Neural progenitor cell (in vitro differentiated cells): Measurements from ENCODE around the gene PCARE. TPM values are rescaled to one million over a fixed set of nuclear protein-coding genes. Genes with fewer than 3 reads are reported as not detected.

ENCODE experiments used
- DNase-seq: peaks from one replicate; pipeline ENCODE4 v3.0.0-alpha.2; 2016; ENCODE audit warnings: low spot score
- H2AFZ ChIP-seq: fragments of 200-600 bp; sonication (generic); replicated peaks from 2 replicates; pipeline ENCODE4 v1.6.1; 2016; ENCODE audit warnings: antibody characterized with exemption
- H3F3A ChIP-seq: fragments of 200-600 bp; sonication (generic); 2 replicates; pipeline ENCODE4 v1.6.1; 2016; ENCODE audit warnings: antibody characterized with exemption, low read depth
- H3K27ac ChIP-seq: fragments of 200-600 bp; sonication (generic); 2 replicates; pipeline ENCODE4 v1.5.1; 2016; ENCODE audit warnings: mild to moderate bottlenecking
- H3K27me3 ChIP-seq: fragments of 200-600 bp; sonication (generic); 2 replicates; pipeline ENCODE4 v1.6.1; 2016; ENCODE audit warnings: mild to moderate bottlenecking, moderate library complexity
- H3K36me3 ChIP-seq: fragments of 200-600 bp; sonication (generic); 2 replicates; pipeline ENCODE4 v1.5.1; 2016
- H3K4me1 ChIP-seq: fragments of 200-600 bp; sonication (generic); 2 replicates; pipeline ENCODE4 v1.6.1; 2016; ENCODE audit warnings: mixed run types
- H3K4me2 ChIP-seq: fragments of 200-600 bp; sonication (generic); 2 replicates; pipeline ENCODE4 v1.6.1; 2016
- H3K4me3 ChIP-seq: fragments of 200-600 bp; sonication (generic); 2 replicates; pipeline ENCODE4 v1.5.1; 2016
- H3K79me2 ChIP-seq: fragments of 200-600 bp; sonication (generic); 2 replicates; pipeline ENCODE4 v1.6.1; 2016; ENCODE audit warnings: low read depth
- H3K9ac ChIP-seq: fragments of 200-600 bp; sonication (generic); 2 replicates; pipeline ENCODE4 v1.6.1; 2016
- H3K9me3 ChIP-seq: fragments of 200-600 bp; sonication (generic); 2 replicates; pipeline ENCODE4 v1.5.1; 2016; ENCODE audit warnings: low read depth
- H4K20me1 ChIP-seq: fragments of 200-600 bp; sonication (generic); 2 replicates; pipeline ENCODE4 v1.6.1; 2016; ENCODE audit warnings: low read depth
- H3K27ac Mint-ChIP-seq: 3 replicates; pipeline ENCODE4 v1.8.0; 2021; ENCODE audit warnings: mixed read lengths
- H3K27me3 Mint-ChIP-seq: 2 replicates; pipeline ENCODE4 v1.8.0; 2022; ENCODE audit warnings: low read depth, mild to moderate bottlenecking, inconsistent platforms, moderate library complexity, mixed read lengths; ENCODE audit not compliant: insufficient read depth
- H3K36me3 Mint-ChIP-seq: 3 replicates; pipeline ENCODE4 v1.8.0; 2021; ENCODE audit warnings: mixed read lengths
- H3K4me1 Mint-ChIP-seq: 3 replicates; pipeline ENCODE4 v1.8.0; 2021; ENCODE audit warnings: mixed read lengths
- H3K4me3 Mint-ChIP-seq: 3 replicates; pipeline ENCODE4 v1.8.0; 2021; ENCODE audit warnings: mild to moderate bottlenecking, moderate library complexity, mixed read lengths
- H3K9me3 Mint-ChIP-seq: 3 replicates; pipeline ENCODE4 v1.8.0; 2020; ENCODE audit warnings: mixed read lengths
- CTCF ChIP-seq: fragments of 200-600 bp; sonication (generic); IDR thresholded peaks from 2 replicates; pipeline ENCODE4 v1.5.1; 2017; ENCODE audit warnings: antibody characterized with exemption, mild to moderate bottlenecking
- EZH2 ChIP-seq: fragments of 200-600 bp; sonication (generic); IDR thresholded peaks from 2 replicates; pipeline ENCODE4 v1.6.1; 2017; ENCODE audit warnings: antibody characterized with exemption, mild to moderate bottlenecking, moderate library complexity
- EZH2phosphoT487 ChIP-seq: fragments of 200-600 bp; sonication (generic); IDR thresholded peaks from 2 replicates; pipeline ENCODE4 v1.6.1; 2017; ENCODE audit warnings: antibody characterized with exemption
- total RNA-seq: library from RNA; depleted of rRNA; stranded (reverse); fragments of >200 nt; gene quantifications from 2 replicates; pipeline ENCODE4 v1.2.3, GENCODE V29; 2015; ENCODE audit warnings: low replicate concordance

PCARE gene
- total RNA-seq, 1 donor from 2014 or later, result not detected

- DNase-seq, result no peak
- Mint-ChIP-seq H3K9me3 (peaks cover 15% of the 10 kb centered on the region), H3K36me3 (no peaks in the 10 kb centered on the region), H3K27me3 (no peaks in the 10 kb centered on the region), H3K27ac (no peak overlapping the region), H3K4me1 (peaks cover 20% of the 10 kb centered on the region), H3K4me3 (no peak overlapping the region)
- H3K9ac ChIP-seq, result no peak overlapping the region
- H4K20me1 ChIP-seq, result no peaks in the 10 kb centered on the region
- H3K27me3 ChIP-seq, result no peaks in the 10 kb centered on the region
- peaks cover 5% of the 10 kb centered on the region for H3F3A ChIP-seq
- no peak overlapping the region for H3K4me2 ChIP-seq
- H3K36me3 ChIP-seq, result no peaks in the 10 kb centered on the region
- no peak overlapping the region for H3K4me3 ChIP-seq
- TF ChIP-seq EZH2phosphoT487 (no peak), EZH2 (no peak), CTCF (no peak)
- H2AFZ ChIP-seq, result no peak overlapping the region
- no peaks in the 10 kb centered on the region for H3K79me2 ChIP-seq
- no peaks in the 10 kb centered on the region for H3K9me3 ChIP-seq
- H3K4me1 ChIP-seq, result peaks cover 15% of the 10 kb centered on the region
- no peak overlapping the region for H3K27ac ChIP-seq
Measured at GRCh38 chr2:29079887-29080286, 5.6 kb upstream of the PCARE start.

- H3K4me3 Mint-ChIP-seq, result peak overlapping the region; percentile 22
- Histone ChIP-seq H3K4me2 (peak overlapping the region; percentile 27), H4K20me1 (no peaks in the 10 kb centered on the region), H3K79me2 (no peaks in the 10 kb centered on the region), H3K36me3 (no peaks in the 10 kb centered on the region), H3K27ac (no peak overlapping the region), H3K9me3 (no peaks in the 10 kb centered on the region), H3K27me3 (no peaks in the 10 kb centered on the region), H3F3A (no peaks in the 10 kb centered on the region), H3K9ac (no peak overlapping the region), H3K4me1 (peaks cover 29% of the 10 kb centered on the region), H3K4me3 (no peak overlapping the region), H2AFZ (peak overlapping the region; percentile 45)
- peaks cover 50% of the 10 kb centered on the region for H3K4me1 Mint-ChIP-seq
- peak; percentile 29 for DNase-seq
- no peak for TF ChIP-seq EZH2phosphoT487
- TF ChIP-seq EZH2, result no peak
- no peak for TF ChIP-seq CTCF
- H3K36me3 Mint-ChIP-seq, result no peaks in the 10 kb centered on the region
- peak overlapping the region; percentile 79 for H3K27ac Mint-ChIP-seq
- peaks cover 12% of the 10 kb centered on the region for H3K9me3 Mint-ChIP-seq
- peaks cover 2% of the 10 kb centered on the region for H3K27me3 Mint-ChIP-seq
Measured at GRCh38 chr2:29075894-29076705, 1.8 kb upstream of the PCARE start.

GRCh38 chr2:29073933-29074332, 390 bp downstream of the PCARE start:
- Mint-ChIP-seq H3K27ac (peak overlapping the region; percentile 16), H3K36me3 (no peaks in the 10 kb centered on the region), H3K4me1 (peaks cover 60% of the 10 kb centered on the region), H3K4me3 (no peak overlapping the region), H3K9me3 (peaks cover 7% of the 10 kb centered on the region), H3K27me3 (peaks cover 8% of the 10 kb centered on the region)
- no peak overlapping the region for H3K9ac ChIP-seq
- no peak for DNase-seq
- TF ChIP-seq EZH2phosphoT487 (no peak), EZH2 (no peak), CTCF (no peak)
- H3K79me2 ChIP-seq, result no peaks in the 10 kb centered on the region
- H3K27me3 ChIP-seq, result no peaks in the 10 kb centered on the region
- H3F3A ChIP-seq, result no peaks in the 10 kb centered on the region
- no peak overlapping the region for H3K4me3 ChIP-seq
- no peak overlapping the region for H2AFZ ChIP-seq
- H3K4me1 ChIP-seq, result peaks cover 29% of the 10 kb centered on the region
- H4K20me1 ChIP-seq, result no peaks in the 10 kb centered on the region
- H3K4me2 ChIP-seq, result no peak overlapping the region
- H3K36me3 ChIP-seq, result no peaks in the 10 kb centered on the region
- no peaks in the 10 kb centered on the region for H3K9me3 ChIP-seq
- no peak overlapping the region for H3K27ac ChIP-seq
